PFSK-1 (cell line): ENCODE results near the gene APC.

ENCODE experiments used
- FOXP2 ChIP-seq: optimal IDR thresholded peaks from 2 replicates; pipeline ENCODE3; 2011; ENCODE audit warnings: borderline replicate concordance, control low read depth, inconsistent platforms; ENCODE audit not compliant: insufficient read depth; ENCODE audit errors: extremely low read length, extremely low read depth
- POLR2AphosphoS5 ChIP-seq: IDR thresholded peaks from 2 replicates; pipeline ENCODE4 v1.6.1; 2012; ENCODE audit warnings: low read depth, mild to moderate bottlenecking, control low read depth, low read length, moderate library complexity
- REST ChIP-seq, 2 experiments: IDR thresholded peaks; 2 replicates each; pipeline versions ENCODE4 v1.6.1 to v1.8.0; 2011 to 2012; ENCODE audit warnings: low read depth in 2 of 2, low read length in 2 of 2, control low read depth in 1 of 2, inconsistent platforms in 1 of 2, mild to moderate bottlenecking in 1 of 2, moderate library complexity in 1 of 2; ENCODE audit not compliant: insufficient read depth in 1 of 2
- SIN3A ChIP-seq: IDR thresholded peaks from 2 replicates; pipeline ENCODE4 v1.6.1; 2012; ENCODE audit warnings: mild to moderate bottlenecking, low read length, moderate library complexity, borderline replicate concordance; ENCODE audit not compliant: insufficient read depth
- TAF1 ChIP-seq: IDR thresholded peaks from 2 replicates; pipeline ENCODE4 v1.6.1; 2012; ENCODE audit warnings: low read length, control low read depth, borderline replicate concordance; ENCODE audit not compliant: insufficient read depth

Gene APC

DNA sequence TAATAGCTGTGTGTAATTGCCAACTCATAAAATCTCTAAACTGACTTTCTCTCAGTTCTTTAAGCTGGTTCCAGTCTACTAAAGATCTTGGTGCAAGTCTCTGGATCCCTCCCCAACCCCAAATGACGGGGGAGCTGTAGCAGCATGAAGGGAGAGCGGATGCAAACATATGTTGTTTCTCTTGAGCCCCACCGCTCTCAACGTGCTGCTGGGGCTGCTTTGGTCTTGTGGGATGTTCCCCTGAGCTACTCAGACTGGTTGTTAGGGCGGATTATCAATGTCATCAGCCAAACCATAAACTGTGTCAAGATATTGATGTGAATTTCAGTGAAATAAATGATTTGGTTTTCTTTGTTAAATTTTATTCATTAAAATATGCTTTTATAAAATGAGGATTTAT is 40.9 kb upstream of the APC start:
- TF ChIP-seq REST (IDR thresholded peaks at IDR 0.05; ENCODE audit: insufficient read depth in 1 of 2, low read depth in 2 of 2, low read length in 2 of 2) (no peak), SIN3A (no peak), FOXP2 (no peak), TAF1 (no peak), POLR2AphosphoS5 (no peak)

GRCh38 chr5:112697322-112697721 is 40.4 kb upstream of the APC start:
- TF ChIP-seq SIN3A (no peak), FOXP2 (no peak), POLR2AphosphoS5 (no peak), TAF1 (no peak), REST (IDR thresholded peaks at IDR 0.05; ENCODE audit: insufficient read depth in 1 of 2, low read depth in 2 of 2, low read length in 2 of 2) (no peak)

DNA sequence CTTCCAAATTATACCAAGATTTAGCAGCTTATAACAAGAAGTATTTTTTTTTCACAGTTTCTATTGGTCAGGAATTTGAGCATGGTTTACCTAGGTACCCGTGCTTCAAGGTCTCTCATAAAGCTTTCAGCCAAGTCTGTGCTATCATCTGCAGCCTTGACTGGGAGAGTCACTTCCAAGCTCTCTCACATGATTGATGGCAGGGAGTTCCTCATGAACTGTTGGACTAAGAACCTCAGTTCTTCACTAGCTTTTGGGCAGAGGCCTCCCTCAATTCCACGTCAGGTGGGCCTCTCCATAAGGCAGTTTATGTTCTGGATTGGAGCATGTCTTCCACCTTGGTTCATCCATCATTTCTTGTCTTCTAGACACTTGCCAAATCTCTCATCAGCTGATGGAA is 39.9 kb upstream of the APC start:
- TF ChIP-seq FOXP2 = no peak

GRCh38 chr5:112703866-112704820 is 33.5 kb upstream of the APC start:
- TF ChIP-seq REST (IDR thresholded peaks at IDR 0.05; ENCODE audit: insufficient read depth in 1 of 2, low read depth in 2 of 2, low read length in 2 of 2) = no peak
- no peak for TF ChIP-seq FOXP2
- TF ChIP-seq POLR2AphosphoS5 = no peak
- TF ChIP-seq TAF1 = no peak
- TF ChIP-seq SIN3A = no peak

DNA sequence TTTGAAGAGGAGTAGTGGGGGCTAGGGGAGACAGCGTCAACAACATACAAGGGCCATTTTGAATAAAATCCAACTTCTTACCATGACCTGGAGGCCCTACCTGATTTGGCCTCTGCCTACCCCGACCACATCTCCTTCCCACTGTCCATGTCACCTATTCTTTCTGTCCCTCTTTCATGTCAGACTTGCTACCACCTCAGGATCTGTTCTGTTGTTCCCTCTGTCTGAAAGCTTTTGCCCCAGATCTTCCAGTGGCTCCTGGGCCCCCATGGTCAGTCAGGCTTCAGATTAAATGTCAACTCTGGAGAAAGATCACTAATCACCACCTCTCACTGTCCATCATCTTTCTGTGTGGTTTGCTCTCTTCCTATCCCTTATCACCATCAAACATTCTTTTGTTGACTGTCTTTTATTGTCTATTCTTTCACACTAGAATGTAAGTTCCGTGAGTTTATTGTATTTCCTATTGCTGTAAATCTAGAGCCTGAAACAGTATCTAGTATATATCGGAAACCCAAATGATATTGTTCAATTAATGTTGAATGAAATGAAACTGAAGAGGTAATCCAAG is 31.2 kb upstream of the APC start:
- no peak for TF ChIP-seq FOXP2
- no peak for TF ChIP-seq SIN3A
- no peak for TF ChIP-seq REST (IDR thresholded peaks at IDR 0.05; ENCODE audit: insufficient read depth in 1 of 2, low read depth in 2 of 2, low read length in 2 of 2)
- no peak for TF ChIP-seq TAF1
